HUES48 (cell line): ENCODE data around the gene GPATCH2L.

Experiments
- H3K27ac ChIP-seq: one replicate; pipeline ENCODE4 v1.7.0; 2013; ENCODE audit warnings: low read depth, low read length, inconsistent platforms
- H3K27me3 ChIP-seq: 2 replicates; pipeline ENCODE4 v1.6.1; 2013; ENCODE audit warnings: mild to moderate bottlenecking, low read length; ENCODE audit not compliant: control insufficient read depth, insufficient read depth
- H3K36me3 ChIP-seq: 2 replicates; pipeline ENCODE4 v1.6.1; 2013; ENCODE audit warnings: low read length; ENCODE audit not compliant: control insufficient read depth, insufficient read depth
- H3K4me1 ChIP-seq: 2 replicates; pipeline ENCODE4 v1.6.1; 2013; ENCODE audit warnings: mild to moderate bottlenecking, low read length; ENCODE audit not compliant: control insufficient read depth, insufficient read depth
- H3K4me3 ChIP-seq: 2 replicates; pipeline ENCODE4 v1.5.1; 2013; ENCODE audit warnings: mild to moderate bottlenecking, low read depth, low read length
- H3K9ac ChIP-seq: 2 replicates; pipeline ENCODE4 v1.6.1; 2013; ENCODE audit warnings: mild to moderate bottlenecking, low read depth, low read length, moderate library complexity
- H3K9me3 ChIP-seq: 2 replicates; pipeline ENCODE4 v1.6.1; 2013; ENCODE audit warnings: low read length; ENCODE audit not compliant: control insufficient read depth, insufficient read depth

GPATCH2L gene

DNA sequence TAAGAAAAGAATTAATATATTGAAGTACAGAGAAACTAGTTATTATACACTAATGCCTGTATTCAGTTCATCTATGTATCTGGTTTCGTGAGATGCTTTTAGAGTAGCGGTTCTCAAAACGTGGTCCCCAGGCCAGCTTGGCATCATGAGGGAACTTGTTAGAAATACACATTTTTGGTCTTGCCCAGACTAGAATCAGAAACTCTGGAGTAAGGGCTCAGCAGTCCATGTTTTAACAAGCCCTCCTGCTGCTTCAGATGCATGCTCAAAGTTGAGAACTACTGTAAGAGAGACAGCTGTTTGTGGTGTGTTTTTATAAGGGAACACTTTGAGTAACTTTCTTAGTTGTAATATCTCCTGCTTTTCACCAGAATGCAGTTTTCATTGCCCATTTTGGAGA, 18.1 kb downstream of the GPATCH2L start:
- Histone ChIP-seq H3K36me3 (peaks cover 80% of the 10 kb centered on the region), H3K27me3 (no peaks in the 10 kb centered on the region), H3K4me3 (no peak overlapping the region), H3K9ac (no peak overlapping the region), H3K27ac (no peak overlapping the region), H3K4me1 (no peaks in the 10 kb centered on the region), H3K9me3 (no peaks in the 10 kb centered on the region)

DNA sequence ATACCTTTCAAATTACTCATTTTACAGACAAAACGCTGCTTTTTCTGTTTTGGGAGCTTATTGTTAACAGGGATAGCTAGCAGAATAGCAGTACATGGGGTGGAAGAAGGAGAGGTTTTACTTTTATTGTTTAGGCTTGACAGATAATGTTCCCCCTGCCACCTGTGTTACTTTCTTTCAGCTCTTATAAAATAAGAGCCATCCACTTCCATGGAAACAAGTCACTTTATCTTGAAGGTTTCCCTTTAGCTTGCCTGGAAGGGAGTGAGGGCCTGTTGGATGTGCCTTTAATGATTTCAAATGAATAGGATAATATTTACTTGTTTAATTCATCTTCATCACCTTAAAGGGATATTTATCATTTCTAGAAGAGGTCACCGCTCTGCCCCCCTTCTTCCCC, 23.3 kb downstream of the GPATCH2L start:
- Histone ChIP-seq H3K4me1 (no peaks in the 10 kb centered on the region), H3K4me3 (no peak overlapping the region), H3K27ac (no peak overlapping the region), H3K27me3 (no peaks in the 10 kb centered on the region), H3K9ac (no peak overlapping the region), H3K36me3 (peaks cover 88% of the 10 kb centered on the region), H3K9me3 (no peaks in the 10 kb centered on the region)

DNA sequence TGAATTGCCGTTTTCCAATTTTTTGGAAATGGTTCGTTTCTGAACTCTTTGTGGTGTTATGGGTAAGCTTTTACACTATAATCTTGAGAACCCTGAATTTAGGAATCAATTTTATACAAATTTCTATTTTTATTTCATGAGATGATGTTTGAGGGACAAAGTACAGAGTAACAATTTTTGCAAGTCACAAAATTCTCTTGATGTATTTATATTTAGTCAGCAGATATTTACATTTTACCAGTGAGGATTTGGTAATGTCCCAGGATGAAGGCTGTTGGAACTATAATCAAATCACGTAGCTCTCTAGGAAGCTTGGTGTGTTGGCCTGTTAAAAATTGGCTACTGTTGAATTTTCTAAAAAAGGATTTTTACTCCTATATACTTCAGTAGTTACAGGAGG, 24.2 kb downstream of the GPATCH2L start:
- no peaks in the 10 kb centered on the region for H3K4me1 ChIP-seq
- peaks cover 88% of the 10 kb centered on the region for H3K36me3 ChIP-seq
- no peaks in the 10 kb centered on the region for H3K9me3 ChIP-seq
- no peak overlapping the region for H3K27ac ChIP-seq
- no peak overlapping the region for H3K4me3 ChIP-seq
- no peaks in the 10 kb centered on the region for H3K27me3 ChIP-seq
- no peak overlapping the region for H3K9ac ChIP-seq

DNA sequence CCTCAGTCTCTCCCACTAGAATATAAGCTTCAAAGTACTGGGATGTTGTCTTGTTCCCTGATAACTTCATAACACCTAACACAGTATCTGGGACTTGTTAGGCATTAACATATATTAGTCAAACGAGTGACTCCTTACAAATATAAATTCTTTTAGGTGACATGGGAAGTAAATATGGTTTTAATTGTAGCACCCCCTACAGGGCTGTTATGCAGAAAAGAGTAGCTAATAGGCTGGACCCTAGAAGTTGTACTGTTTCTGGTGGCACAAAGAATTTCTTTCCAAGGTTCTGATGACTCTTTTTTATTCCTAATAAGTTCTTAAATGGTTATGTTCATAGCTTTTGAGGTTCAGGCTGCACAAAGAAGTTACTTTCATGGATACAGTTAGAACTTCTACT, 29.8 kb downstream of the GPATCH2L start:
- Histone ChIP-seq H3K4me3 (no peak overlapping the region), H3K36me3 (peaks cover 80% of the 10 kb centered on the region), H3K27me3 (no peaks in the 10 kb centered on the region), H3K4me1 (no peaks in the 10 kb centered on the region), H3K9ac (no peak overlapping the region), H3K27ac (no peak overlapping the region), H3K9me3 (no peaks in the 10 kb centered on the region)

DNA sequence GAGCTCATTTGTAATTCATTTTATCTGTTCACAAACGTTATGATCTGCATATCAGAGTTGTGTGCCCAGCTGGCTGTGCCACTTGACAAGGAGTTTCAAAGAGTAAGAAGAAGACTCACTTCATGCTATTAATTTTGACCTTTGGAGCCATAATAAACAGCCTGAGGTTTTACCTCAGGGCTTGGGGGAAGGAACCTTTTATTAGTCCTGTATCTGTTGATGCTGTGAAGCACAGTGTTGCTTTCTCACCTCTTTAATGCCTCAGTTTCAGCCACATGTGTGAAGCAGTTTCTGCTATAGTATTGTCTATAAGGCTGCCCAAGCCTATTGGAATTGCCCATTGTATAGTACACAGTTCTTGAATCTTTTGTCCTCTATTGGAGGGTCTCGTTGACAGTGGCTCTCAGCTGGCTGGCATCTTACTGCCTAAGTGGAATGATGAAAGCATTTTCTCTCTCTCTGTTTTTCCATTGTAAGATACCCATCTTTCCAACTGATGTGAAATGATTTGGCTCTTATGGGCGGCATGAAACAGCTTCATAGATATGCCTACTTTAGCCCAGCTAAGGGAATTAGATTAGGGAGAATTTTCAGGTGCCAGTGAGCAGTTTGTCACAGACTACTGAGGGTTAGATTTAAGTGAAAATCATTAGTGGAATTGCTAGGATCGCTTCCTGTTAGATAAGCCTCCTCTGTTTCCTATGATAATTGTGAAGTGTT, 34.7 kb downstream of the GPATCH2L start:
- no peaks in the 10 kb centered on the region for H3K27me3 ChIP-seq
- H3K9me3 ChIP-seq = no peaks in the 10 kb centered on the region
- H3K36me3 ChIP-seq = peaks cover 60% of the 10 kb centered on the region
- H3K4me3 ChIP-seq = no peak overlapping the region
- no peak overlapping the region for H3K9ac ChIP-seq
- H3K4me1 ChIP-seq = no peaks in the 10 kb centered on the region
- H3K27ac ChIP-seq = no peak overlapping the region

DNA sequence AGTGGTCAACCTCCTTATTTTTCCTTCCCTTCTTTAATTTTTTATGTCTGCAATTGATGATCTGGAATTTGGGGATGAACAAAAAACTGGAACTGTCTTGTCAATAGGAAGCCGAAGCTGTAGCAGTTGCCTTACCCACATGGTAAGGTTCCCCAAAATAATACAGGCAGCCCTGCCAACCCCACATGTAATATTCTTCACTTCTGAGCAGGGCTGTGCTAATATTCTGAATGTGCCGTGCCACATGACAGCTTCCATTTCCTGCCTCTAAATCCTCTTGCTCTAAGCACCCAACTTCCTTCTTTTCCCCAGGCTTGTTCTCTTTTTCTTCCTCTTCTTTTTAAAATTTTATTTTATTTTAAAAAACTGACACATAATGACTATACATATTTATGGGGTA, 39.6 kb downstream of the GPATCH2L start:
- no peaks in the 10 kb centered on the region for H3K9me3 ChIP-seq
- H3K36me3 ChIP-seq = peaks cover 73% of the 10 kb centered on the region
- no peak overlapping the region for H3K4me3 ChIP-seq
- H3K27ac ChIP-seq = no peak overlapping the region
- H3K27me3 ChIP-seq = no peaks in the 10 kb centered on the region
- no peak overlapping the region for H3K9ac ChIP-seq
- H3K4me1 ChIP-seq = no peaks in the 10 kb centered on the region

DNA sequence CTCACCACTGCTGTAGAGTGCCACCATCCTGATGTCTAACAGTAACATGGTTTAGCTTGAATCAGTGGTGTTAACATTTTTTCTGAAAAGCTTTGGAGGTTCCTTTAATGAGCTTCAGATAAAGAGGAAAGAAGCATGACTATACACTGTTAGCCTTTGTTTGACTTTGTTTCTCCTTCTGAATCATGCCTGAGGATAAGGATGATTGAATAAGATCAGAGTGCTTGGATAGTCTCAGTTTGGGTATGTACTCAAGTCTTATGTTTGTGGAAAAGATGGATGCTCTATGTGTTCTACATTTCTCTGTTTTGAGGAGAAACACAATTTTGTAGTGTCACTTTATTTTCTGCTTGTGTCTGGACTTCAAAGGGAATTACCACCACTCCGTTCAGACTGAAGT, 42.0 kb downstream of the GPATCH2L start:
- Histone ChIP-seq H3K27me3 (no peaks in the 10 kb centered on the region), H3K27ac (no peak overlapping the region), H3K9ac (no peak overlapping the region), H3K4me1 (no peaks in the 10 kb centered on the region), H3K4me3 (no peak overlapping the region), H3K36me3 (peaks cover 81% of the 10 kb centered on the region), H3K9me3 (no peaks in the 10 kb centered on the region)

DNA sequence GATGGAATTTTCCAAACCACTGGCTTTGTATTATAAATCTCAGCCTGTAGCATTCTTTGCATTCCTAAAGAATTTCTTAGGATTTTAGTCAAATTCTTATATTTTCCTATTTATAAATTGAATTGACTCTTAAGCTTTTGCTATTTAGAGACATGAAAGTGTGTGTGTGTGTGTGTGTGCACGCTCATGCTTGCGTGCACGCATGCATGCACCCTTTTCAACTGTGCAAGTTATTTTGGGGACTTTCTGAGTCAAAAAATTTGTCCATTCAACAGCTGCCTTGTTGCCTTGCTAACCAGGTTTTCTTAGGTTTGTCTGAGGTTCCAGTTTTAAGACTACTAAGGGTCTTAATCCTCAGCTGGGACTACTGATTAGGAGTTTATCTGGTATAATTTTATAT, 42.6 kb downstream of the GPATCH2L start:
- Histone ChIP-seq H3K27ac (no peak overlapping the region), H3K4me3 (no peak overlapping the region), H3K27me3 (no peaks in the 10 kb centered on the region), H3K36me3 (peaks cover 87% of the 10 kb centered on the region), H3K9ac (no peak overlapping the region), H3K4me1 (no peaks in the 10 kb centered on the region), H3K9me3 (no peaks in the 10 kb centered on the region)

DNA sequence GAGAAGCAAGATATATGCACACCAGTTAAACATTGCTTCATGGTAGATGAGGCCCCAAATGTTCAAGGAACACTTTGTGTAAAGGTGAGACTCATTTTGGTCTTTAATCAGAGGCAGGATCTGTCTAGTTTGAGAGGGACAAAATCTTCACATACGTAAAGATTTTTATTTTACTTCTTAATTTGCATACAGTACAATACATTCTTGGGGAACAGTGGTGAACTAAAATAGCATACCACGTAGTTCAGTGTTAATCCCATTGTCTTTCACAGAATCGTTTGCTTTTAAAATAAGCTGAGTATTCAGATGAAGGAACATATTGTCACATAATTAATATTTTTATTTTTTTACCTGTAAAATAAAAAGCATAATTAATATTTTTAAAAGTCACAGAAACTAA, 43.3 kb downstream of the GPATCH2L start:
- Histone ChIP-seq H3K27me3 (no peaks in the 10 kb centered on the region), H3K9me3 (no peaks in the 10 kb centered on the region), H3K4me3 (no peak overlapping the region), H3K36me3 (peaks cover 94% of the 10 kb centered on the region), H3K27ac (no peak overlapping the region), H3K4me1 (no peaks in the 10 kb centered on the region), H3K9ac (no peak overlapping the region)

DNA sequence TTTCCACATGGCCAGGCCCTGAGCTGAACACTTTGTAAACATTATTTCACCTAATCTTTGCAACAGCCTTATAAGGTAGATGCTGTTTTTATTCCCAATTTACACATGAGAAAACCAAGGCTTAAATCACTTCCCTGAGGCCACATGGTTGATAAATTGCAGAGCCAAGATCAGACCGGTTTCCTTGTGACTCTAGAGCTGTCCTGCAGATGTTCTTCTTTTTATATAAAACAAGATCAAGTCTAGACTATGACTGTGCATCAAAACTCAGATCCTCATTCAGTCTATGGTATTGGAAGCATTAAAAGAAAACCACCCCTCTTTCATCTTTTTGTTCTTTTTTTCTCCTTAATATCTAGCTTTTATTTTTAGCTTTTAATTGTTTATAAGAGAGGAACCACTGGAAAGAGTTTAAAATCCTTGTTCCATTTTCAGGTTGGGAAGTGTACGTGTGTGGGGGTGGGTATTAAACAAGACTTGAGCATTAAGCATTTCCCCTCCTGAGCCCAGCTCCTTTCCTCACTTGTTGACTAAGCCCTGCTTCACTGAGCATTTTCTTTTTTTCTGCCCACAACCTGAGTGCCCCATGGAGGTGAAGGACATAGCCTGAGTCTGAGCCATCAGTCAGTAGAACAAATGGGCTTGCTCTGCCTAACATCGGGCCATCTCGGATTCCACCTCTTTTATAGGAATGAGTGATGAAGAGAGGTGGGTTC, 45.4 kb downstream of the GPATCH2L start:
- no peaks in the 10 kb centered on the region for H3K9me3 ChIP-seq
- no peak overlapping the region for H3K9ac ChIP-seq
- no peak overlapping the region for H3K4me3 ChIP-seq
- peaks cover 99% of the 10 kb centered on the region for H3K36me3 ChIP-seq
- no peak overlapping the region for H3K27ac ChIP-seq
- H3K4me1 ChIP-seq = no peaks in the 10 kb centered on the region
- no peaks in the 10 kb centered on the region for H3K27me3 ChIP-seq

DNA sequence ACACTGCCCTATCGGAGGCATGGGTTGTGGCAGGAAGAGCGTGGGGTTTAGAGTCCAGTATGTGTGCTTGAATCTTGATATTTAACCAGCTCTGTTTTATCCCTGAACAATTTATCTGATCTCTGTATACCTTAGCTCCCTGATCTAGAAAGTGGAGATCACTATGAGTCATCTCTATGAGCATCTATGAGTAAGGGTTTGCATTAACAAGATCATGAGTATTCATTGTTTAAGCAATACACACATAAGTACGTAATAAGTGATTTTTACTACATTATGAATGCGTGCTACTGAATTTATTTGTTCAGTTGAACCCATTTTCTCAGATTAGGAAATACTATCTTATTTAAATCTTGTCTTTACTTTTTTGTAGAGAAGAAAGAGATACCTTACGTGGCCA, 49.4 kb downstream of the GPATCH2L start:
- Histone ChIP-seq H3K4me1 (no peaks in the 10 kb centered on the region), H3K27me3 (no peaks in the 10 kb centered on the region), H3K9me3 (no peaks in the 10 kb centered on the region), H3K27ac (no peak overlapping the region), H3K9ac (no peak overlapping the region), H3K4me3 (no peak overlapping the region), H3K36me3 (peaks cover 68% of the 10 kb centered on the region)
